NCI-H226 (cell line): ENCODE measurements around the gene ATP6V0D1.

Experiments used
- DNase-seq: peaks from one replicate; pipeline ENCODE4 v3.0.0-alpha.2; 2015

Gene ATP6V0D1

GRCh38 chr16:67404740-67405226, 76.2 kb downstream of the ATP6V0D1 start:
- DNase-seq = no peak

- no peak for DNase-seq
These were observed 76.9 kb downstream of the ATP6V0D1 start for GRCh38 chr16:67403976-67404555.

- no peak for DNase-seq
These were observed 80.1 kb downstream of the ATP6V0D1 start for GRCh38 chr16:67400901-67401300.

- no peak for DNase-seq
These were observed 80.9 kb downstream of the ATP6V0D1 start for GRCh38 chr16:67399749-67400704.

GRCh38 chr16:67399218-67399733, 81.7 kb downstream of the ATP6V0D1 start:
- DNase-seq = no peak

- no peak for DNase-seq
These were observed 82.3 kb downstream of the ATP6V0D1 start for GRCh38 chr16:67398546-67399217.

- no peak for DNase-seq
These were observed 83.0 kb downstream of the ATP6V0D1 start for GRCh38 chr16:67397812-67398545.

- DNase-seq = no peak
These were observed 83.7 kb downstream of the ATP6V0D1 start for GRCh38 chr16:67397036-67397801.

- DNase-seq = peak; percentile 87
These were observed 84.6 kb downstream of the ATP6V0D1 start for GRCh38 chr16:67396159-67397035.

GRCh38 chr16:67395458-67396158, 85.3 kb downstream of the ATP6V0D1 start:
- peak; percentile 67 for DNase-seq

- no peak for DNase-seq
These were observed 85.9 kb downstream of the ATP6V0D1 start for GRCh38 chr16:67395105-67395457.

GRCh38 chr16:67394155-67395104, 86.5 kb downstream of the ATP6V0D1 start:
- DNase-seq = no peak

- no peak for DNase-seq
These were observed 87.2 kb downstream of the ATP6V0D1 start for GRCh38 chr16:67393788-67394154.

- peak; percentile 65 for DNase-seq
These were observed 87.7 kb downstream of the ATP6V0D1 start, which contains the start of gene TPPP3 for GRCh38 chr16:67393111-67393787. TSS of gene TPPP3 (minus strand) at chr16:67393498. CDS start at chr16:67391111, 2,387 bp downstream.

GRCh38 chr16:67392301-67393059, 88.5 kb downstream of the ATP6V0D1 start:
- DNase-seq = no peak

- peak; percentile 41 for DNase-seq
These were observed 89.3 kb downstream of the ATP6V0D1 start for GRCh38 chr16:67391424-67392300.
